ENCODE data around the gene BCAS1.

BCAS1 gene

DNA sequence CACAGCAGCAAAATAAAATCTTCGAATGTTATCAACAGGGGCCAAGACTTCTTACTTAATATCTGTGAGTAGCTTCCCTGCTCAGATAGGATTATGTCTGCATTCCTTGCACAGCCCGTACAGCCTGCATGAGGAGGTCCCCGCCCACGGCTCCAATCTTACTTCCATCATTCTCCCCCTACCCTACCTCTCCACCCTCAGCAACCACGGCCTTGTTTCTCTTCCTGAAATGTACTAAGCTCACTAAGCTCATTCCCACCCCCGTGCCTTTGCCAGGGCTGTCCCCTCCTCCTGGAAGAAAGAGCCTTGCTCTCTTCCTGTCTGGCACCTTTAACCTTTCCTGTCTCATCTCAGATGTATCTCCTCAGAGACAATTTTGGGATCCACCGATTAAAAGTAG, 120.4 kb downstream of the BCAS1 start:
- Histone ChIP-seq H3K9me3 (ENCODE audit: control insufficient read depth, insufficient read depth, low read depth, low read length) (no peaks in the 10 kb centered on the region), H3K4me1 (ENCODE audit: control insufficient read depth, insufficient read depth, low read length) (no peaks in the 10 kb centered on the region), H3K27ac (ENCODE audit: extremely low read depth, low read depth, low read length) (no peak overlapping the region), H3K36me3 (ENCODE audit: control insufficient read depth in 2 of 2, insufficient read depth in 1 of 2, low read length in 2 of 2) (no peaks in the 10 kb centered on the region), H3K4me3 (ENCODE audit: low read depth, low read length) (no peak overlapping the region)
- POLR2A ChIA-PET: no interaction called here
- TF ChIP-seq EGR2 (tag by site-specific recombination; IDR thresholded peaks at IDR 0.05; ENCODE audit: low read depth): peak; percentile 13; the same call in 1 of the 2 replicates
- peak; percentile 55 for TF ChIP-seq ZFHX2 (tag by site-specific recombination; conservative IDR thresholded peaks at IDR 0.05)
- no peak for TF ChIP-seq ZXDB (tag by site-specific recombination; IDR thresholded peaks at IDR 0.05)
- TF ChIP-seq, protein P1, sequence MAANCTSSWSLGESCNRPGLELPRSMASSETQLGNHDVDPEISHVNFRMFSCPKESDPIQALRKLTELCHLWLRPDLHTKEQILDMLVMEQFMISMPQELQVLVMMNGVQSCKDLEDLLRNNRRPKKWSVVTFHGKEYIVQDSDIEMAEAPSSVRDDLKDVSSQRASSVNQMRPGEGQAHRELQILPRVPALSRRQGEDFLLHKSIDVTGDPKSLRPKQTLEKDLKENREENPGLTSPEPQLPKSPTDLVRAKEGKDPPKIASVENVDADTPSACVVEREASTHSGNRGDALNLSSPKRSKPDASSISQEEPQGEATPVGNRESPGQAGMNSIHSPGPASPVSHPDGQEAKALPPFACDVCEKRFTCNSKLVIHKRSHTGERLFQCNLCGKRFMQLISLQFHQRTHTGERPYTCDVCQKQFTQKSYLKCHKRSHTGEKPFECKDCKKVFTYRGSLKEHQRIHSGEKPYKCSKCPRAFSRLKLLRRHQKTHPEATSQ (tag by site-specific recombination; IDR thresholded peaks at IDR 0.05): no peak
- CTCF ChIA-PET: interaction anchor here (1.0 to 1.1 kb wide), 2 partner anchors 10 to 24 kb away, joined by 5 read pairs; no protein-coding TSS in a partner anchor

DNA sequence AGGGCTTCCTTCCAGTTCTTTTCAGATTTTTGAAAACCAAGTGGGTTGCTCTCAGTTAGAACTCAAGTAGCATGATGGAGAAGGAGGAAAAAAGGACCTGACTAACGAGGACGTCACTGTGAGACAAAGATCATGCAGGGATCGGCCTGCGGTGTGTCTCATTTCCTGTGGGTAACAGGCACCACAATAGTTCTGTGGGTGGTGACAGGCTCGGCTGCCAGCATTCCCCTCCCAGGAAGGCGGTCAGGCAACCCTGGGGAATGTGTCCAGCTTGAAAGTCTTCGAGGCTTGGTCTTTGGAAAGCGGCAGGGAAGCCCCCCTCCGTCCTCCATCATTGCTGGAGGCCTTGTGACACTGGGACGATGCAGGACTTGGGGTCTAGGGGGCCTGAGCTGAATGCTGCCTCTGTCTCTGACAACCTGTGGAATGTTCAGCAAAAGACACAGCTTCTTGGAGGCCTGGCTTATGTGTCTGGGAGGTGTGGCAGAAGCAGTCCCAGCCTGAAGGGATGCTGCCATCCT, 121.0 kb downstream of the BCAS1 start:
- H3K4me1 ChIP-seq (ENCODE audit: control insufficient read depth, insufficient read depth, low read length): no peaks in the 10 kb centered on the region
- ChIA-PET CTCF (interaction anchor here (0.5 to 1.1 kb wide), 3 partner anchors 10 to 1764 kb away, joined by 4 to 5 read pairs (median 5); no protein-coding TSS in a partner anchor), POLR2A (no interaction called here)
- TF ChIP-seq ZNF335 (tag by site-specific recombination; conservative IDR thresholded peaks at IDR 0.05) (no peak), SCRT2 (tag by site-specific recombination; IDR thresholded peaks at IDR 0.05) (peak; percentile 63), ZNF211 (tag by site-specific recombination; IDR thresholded peaks at IDR 0.05; ENCODE audit: low read depth) (no peak)
- no peak overlapping the region for H3K27ac ChIP-seq (ENCODE audit: extremely low read depth, low read depth, low read length)
- no peaks in the 10 kb centered on the region for H3K9me3 ChIP-seq (ENCODE audit: control insufficient read depth, insufficient read depth, low read depth, low read length)
- H3K36me3 ChIP-seq (ENCODE audit: control insufficient read depth in 2 of 2, insufficient read depth in 1 of 2, low read length in 2 of 2): no peaks in the 10 kb centered on the region
- no peak overlapping the region for H3K4me3 ChIP-seq (ENCODE audit: low read depth, low read length)

DNA sequence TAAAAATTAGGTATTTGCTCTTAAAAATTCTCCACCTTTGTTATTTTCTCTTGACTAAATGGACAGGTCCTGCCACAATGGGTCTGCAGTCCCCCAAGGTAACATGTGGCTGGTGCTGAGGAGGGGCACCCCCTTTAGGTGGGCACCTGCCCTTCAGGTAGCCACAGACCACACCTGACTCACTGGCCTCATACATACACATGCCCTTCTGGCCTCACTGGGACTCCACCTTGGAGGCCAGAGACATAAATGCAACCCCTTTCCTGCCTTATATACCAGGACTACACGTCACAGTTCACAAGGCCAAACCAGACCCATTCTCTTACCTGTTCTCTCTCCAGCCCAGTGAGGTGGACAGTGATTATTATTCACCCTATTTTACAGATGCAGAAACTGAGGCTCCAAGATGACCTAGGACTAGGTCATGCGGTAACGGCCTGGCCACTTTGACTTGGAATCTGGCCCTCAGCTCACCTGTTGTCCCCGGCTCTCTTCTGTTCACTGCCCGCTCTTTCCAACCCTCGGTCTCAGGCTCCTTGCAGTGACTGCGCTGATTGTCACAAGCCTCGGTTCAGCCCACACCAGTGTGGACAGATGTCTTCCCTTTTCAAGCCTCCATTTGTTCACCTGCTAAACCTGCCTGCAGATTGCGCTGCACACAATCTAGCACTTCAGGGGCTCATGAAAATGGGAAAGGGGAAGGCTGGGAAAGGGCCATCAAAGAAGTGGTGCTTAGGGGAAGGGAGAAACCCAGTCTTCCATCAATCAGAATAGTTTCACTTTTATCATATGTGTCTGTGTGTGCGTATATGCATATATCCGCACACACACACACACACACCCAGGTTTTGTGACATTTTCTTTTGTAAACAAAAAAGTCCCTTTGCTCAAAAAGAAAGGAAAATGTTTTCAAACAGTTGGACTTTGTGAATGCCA, 121.7 kb downstream of the BCAS1 start:
- no peak overlapping the region for H3K4me3 ChIP-seq (ENCODE audit: low read depth, low read length)
- TF ChIP-seq, protein P2, sequence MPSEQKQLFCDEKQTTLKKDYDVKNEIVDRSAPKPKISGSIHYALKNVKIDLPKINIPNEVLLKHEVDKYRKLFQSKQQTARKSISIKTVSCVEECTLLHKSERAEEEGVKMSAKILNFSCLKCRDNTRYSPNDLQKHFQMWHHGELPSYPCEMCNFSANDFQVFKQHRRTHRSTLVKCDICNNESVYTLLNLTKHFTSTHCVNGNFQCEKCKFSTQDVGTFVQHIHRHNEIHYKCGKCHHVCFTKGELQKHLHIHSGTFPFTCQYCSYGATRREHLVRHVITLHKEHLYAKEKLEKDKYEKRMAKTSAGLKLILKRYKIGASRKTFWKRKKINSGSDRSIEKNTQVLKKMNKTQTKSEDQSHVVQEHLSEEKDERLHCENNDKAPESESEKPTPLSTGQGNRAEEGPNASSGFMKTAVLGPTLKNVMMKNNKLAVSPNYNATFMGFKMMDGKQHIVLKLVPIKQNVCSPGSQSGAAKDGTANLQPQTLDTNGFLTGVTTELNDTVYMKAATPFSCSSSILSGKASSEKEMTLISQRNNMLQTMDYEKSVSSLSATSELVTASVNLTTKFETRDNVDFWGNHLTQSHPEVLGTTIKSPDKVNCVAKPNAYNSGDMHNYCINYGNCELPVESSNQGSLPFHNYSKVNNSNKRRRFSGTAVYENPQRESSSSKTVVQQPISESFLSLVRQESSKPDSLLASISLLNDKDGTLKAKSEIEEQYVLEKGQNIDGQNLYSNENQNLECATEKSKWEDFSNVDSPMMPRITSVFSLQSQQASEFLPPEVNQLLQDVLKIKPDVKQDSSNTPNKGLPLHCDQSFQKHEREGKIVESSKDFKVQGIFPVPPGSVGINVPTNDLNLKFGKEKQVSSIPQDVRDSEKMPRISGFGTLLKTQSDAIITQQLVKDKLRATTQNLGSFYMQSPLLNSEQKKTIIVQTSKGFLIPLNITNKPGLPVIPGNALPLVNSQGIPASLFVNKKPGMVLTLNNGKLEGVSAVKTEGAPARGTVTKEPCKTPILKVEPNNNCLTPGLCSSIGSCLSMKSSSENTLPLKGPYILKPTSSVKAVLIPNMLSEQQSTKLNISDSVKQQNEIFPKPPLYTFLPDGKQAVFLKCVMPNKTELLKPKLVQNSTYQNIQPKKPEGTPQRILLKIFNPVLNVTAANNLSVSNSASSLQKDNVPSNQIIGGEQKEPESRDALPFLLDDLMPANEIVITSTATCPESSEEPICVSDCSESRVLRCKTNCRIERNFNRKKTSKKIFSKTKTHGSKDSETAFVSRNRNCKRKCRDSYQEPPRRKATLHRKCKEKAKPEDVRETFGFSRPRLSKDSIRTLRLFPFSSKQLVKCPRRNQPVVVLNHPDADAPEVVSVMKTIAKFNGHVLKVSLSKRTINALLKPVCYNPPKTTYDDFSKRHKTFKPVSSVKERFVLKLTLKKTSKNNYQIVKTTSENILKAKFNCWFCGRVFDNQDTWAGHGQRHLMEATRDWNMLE (tag by site-specific recombination; conservative IDR thresholded peaks at IDR 0.05; ENCODE audit: low read depth): no peak
- TF ChIP-seq ZNF549 (tag by site-specific recombination; IDR thresholded peaks at IDR 0.05) (no peak), ZFP37 (tag by site-specific recombination; IDR thresholded peaks at IDR 0.05) (no peak), ZNF623 (tag by site-specific recombination; IDR thresholded peaks at IDR 0.05) (no peak), ZNF394 (tag by site-specific recombination; IDR thresholded peaks at IDR 0.05; ENCODE audit: borderline replicate concordance) (no peak), ZBTB17 (tag by site-specific recombination; IDR thresholded peaks at IDR 0.05) (no peak), BCL11B (tag by site-specific recombination; IDR thresholded peaks at IDR 0.05; ENCODE audit: low read depth) (no peak), OVOL3 (tag by site-specific recombination; IDR thresholded peaks at IDR 0.05) (no peak), ZNF433 (tag by site-specific recombination; IDR thresholded peaks at IDR 0.05; ENCODE audit: low read depth) (no peak)
- TF ChIP-seq, protein P3, sequence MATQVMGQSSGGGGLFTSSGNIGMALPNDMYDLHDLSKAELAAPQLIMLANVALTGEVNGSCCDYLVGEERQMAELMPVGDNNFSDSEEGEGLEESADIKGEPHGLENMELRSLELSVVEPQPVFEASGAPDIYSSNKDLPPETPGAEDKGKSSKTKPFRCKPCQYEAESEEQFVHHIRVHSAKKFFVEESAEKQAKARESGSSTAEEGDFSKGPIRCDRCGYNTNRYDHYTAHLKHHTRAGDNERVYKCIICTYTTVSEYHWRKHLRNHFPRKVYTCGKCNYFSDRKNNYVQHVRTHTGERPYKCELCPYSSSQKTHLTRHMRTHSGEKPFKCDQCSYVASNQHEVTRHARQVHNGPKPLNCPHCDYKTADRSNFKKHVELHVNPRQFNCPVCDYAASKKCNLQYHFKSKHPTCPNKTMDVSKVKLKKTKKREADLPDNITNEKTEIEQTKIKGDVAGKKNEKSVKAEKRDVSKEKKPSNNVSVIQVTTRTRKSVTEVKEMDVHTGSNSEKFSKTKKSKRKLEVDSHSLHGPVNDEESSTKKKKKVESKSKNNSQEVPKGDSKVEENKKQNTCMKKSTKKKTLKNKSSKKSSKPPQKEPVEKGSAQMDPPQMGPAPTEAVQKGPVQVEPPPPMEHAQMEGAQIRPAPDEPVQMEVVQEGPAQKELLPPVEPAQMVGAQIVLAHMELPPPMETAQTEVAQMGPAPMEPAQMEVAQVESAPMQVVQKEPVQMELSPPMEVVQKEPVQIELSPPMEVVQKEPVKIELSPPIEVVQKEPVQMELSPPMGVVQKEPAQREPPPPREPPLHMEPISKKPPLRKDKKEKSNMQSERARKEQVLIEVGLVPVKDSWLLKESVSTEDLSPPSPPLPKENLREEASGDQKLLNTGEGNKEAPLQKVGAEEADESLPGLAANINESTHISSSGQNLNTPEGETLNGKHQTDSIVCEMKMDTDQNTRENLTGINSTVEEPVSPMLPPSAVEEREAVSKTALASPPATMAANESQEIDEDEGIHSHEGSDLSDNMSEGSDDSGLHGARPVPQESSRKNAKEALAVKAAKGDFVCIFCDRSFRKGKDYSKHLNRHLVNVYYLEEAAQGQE (tag by site-specific recombination; IDR thresholded peaks at IDR 0.05): no peak

More for the DNA sequence above, 121.7 kb downstream of the BCAS1 start:
- H3K27ac ChIP-seq (ENCODE audit: extremely low read depth, low read depth, low read length): no peak overlapping the region
- ChIA-PET POLR2A (no interaction called here), CTCF (interaction anchor here (0.5 to 1.0 kb wide), 3 partner anchors 22 to 1764 kb away, joined by 3 to 5 read pairs (median 4); no protein-coding TSS in a partner anchor)
- H3K9me3 ChIP-seq (ENCODE audit: control insufficient read depth, insufficient read depth, low read depth, low read length): no peaks in the 10 kb centered on the region
- no peaks in the 10 kb centered on the region for H3K4me1 ChIP-seq (ENCODE audit: control insufficient read depth, insufficient read depth, low read length)
- no peaks in the 10 kb centered on the region for H3K36me3 ChIP-seq (ENCODE audit: control insufficient read depth in 2 of 2, insufficient read depth in 1 of 2, low read length in 2 of 2)

All from HEK293 (cell line).